SH-SY5Y (cell line): ENCODE data around the gene KCNA2.

Source experiments
- GATA2 ChIP-seq: IDR thresholded peaks from 2 replicates; pipeline ENCODE4 v1.6.1; 2011; ENCODE audit warnings: mild to moderate bottlenecking, low read depth, low read length
- GATA3 ChIP-seq: IDR thresholded peaks from 2 replicates; pipeline ENCODE4 v1.6.1; 2011; ENCODE audit warnings: low read depth, mild to moderate bottlenecking, low read length, moderate library complexity

GRCh38 chr1:110591956-110592355 is 14.2 kb downstream of the KCNA2 start:
- TF ChIP-seq GATA2 (no peak), GATA3 (no peak)
